Coronary artery (tissue), 2 donors: ENCODE measurements around the gene IRX2.

ENCODE experiments used
- DNase-seq: peaks from one replicate; pipeline ENCODE4 v3.0.0-alpha.2; 2017; ENCODE audit warnings: low spot score
- H3K27ac ChIP-seq, 2 donors: fragments of 200-600 bp; sonication (generic); one replicate each; pipeline ENCODE4 v1.5.1; 2016 to 2019
- H3K4me3 ChIP-seq: fragments of 200-600 bp; sonication (generic); 2 replicates; pipeline ENCODE4 v1.5.1; 2016; ENCODE audit warnings: mild to moderate bottlenecking, moderate library complexity
- TF ChIP-seq, protein P1 (sequence below): fragments of 200-600 bp; sonication (generic); IDR thresholded peaks from one replicate; pipeline ENCODE4 v1.5.1; 2019; ENCODE audit warnings: antibody characterized with exemption

Gene IRX2

DNA sequence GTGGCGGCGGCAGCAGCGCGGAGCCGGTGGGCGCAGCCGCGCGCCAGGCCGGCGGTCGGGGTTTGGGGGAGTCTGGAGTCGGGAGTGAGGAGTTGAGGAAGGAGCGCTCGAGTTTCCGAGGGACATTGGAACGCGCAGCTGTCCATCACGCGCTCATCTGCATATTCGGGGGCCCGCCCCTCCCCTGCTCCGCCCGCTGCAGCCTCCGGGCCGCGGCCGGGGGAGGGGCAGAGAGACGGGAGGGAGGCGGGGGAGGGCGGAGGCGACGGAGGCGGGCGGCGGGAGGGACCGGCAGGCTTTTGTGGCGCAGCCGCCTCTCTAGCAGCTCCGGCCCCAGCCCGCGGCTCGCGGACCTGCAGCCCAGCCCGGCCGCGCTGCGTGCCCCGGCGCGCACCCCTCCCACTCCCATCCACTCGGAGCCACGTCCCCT is at the start of gene IRX2:
Gene IRX2, minus strand, starts transcription at position 86 of the 430 bp plus-strand sequence. CDS start 264 bp downstream, outside the sequence.
- Histone ChIP-seq H3K27ac (peak within 1 kb of the TSS in 1 of 2 donors; percentile 68), H3K4me3 (peak within 1 kb of the TSS; percentile 69)
- peak; percentile 78 for DNase-seq
- TF ChIP-seq, protein P1, sequence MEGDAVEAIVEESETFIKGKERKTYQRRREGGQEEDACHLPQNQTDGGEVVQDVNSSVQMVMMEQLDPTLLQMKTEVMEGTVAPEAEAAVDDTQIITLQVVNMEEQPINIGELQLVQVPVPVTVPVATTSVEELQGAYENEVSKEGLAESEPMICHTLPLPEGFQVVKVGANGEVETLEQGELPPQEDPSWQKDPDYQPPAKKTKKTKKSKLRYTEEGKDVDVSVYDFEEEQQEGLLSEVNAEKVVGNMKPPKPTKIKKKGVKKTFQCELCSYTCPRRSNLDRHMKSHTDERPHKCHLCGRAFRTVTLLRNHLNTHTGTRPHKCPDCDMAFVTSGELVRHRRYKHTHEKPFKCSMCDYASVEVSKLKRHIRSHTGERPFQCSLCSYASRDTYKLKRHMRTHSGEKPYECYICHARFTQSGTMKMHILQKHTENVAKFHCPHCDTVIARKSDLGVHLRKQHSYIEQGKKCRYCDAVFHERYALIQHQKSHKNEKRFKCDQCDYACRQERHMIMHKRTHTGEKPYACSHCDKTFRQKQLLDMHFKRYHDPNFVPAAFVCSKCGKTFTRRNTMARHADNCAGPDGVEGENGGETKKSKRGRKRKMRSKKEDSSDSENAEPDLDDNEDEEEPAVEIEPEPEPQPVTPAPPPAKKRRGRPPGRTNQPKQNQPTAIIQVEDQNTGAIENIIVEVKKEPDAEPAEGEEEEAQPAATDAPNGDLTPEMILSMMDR = no peak

DNA sequence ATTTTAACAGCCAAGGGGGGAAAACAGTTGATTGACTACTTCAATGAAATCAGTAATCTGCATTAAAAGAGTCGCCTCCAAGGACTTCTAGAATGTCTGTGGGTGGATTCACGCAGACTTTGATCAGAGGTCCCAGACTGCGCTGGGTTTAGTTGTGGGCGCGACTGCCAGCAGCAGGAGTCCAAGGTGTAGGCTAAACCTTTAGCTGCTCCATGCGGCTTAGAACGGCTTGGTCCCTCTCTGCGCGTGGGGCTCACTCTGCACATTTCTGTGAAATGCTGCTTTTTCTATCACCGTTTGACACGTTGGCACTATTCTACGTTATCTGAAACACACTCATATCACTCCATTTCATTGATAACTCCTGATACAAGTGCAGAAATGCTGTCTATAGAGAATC is 48.6 kb upstream of the IRX2 start:
- TF ChIP-seq, protein P1 = no peak
- Histone ChIP-seq H3K4me3 (no peak overlapping the region), H3K27ac (no peak overlapping the region)
- no peak for DNase-seq

DNA sequence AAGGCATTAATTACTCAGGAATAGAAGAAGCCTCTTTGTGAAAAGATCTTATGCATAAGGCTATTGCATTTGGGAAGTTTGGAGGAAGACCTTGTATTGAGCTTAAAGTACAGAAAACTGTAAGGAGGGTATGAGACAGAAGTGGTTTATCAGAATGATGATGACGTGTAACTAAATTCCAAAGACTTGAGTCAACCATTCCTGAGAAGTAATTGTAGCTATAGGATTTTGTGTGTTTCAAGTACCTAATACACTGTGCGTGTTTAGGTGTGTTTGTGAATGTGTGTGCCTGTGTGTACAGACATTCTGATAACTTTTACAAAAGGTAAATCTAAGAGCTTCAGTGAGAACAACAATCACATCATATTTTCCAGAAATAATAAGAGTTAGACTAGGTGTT is 46.5 kb upstream of the IRX2 start:
- TF ChIP-seq, protein P1 = no peak
- no peak for DNase-seq
- Histone ChIP-seq H3K27ac (no peak overlapping the region), H3K4me3 (no peak overlapping the region)

DNA sequence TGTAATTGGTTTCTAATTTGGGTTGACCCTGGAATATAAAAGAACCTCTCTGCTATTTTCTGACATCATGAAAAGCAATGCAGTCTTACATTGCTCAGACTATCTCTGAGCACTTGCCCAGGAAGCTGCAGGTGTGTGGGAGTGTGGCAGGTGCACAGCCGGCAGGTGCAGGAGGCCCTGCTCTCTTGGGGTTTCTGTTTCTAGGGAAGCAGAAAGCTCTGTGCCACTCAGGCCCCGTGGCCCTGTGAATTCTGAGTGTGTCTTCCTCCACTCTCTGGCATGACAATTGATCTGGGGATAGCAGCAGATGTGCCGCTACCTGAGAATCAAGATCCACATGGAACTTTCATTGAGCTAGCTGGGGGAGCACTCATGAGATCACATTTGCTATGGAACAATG is 45.7 kb upstream of the IRX2 start:
- Histone ChIP-seq H3K27ac (no peak overlapping the region), H3K4me3 (no peak overlapping the region)
- no peak for DNase-seq
- TF ChIP-seq, protein P1 = no peak

DNA sequence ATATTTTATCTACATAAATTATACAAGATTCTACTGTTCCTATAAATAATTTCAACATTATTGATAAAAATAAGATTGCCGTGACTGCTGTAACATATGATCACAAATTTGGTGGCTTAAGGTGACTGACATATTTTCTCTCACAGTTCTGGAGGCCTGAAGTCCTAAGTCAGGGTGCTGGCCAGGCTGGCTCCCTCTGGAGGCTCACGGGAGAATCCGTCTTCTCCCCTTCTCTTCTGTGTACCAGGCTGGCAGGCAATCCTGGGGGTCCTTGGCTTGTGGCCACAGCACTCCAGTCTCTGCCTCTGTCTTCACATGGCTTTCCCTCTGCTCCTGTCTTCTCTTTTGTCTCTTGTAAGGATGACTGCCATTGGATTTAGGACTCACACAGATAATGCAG is 31.7 kb upstream of the IRX2 start:
- TF ChIP-seq, protein P1 = no peak
- no peak overlapping the region for H3K27ac ChIP-seq
- no peak overlapping the region for H3K4me3 ChIP-seq
- no peak for DNase-seq

DNA sequence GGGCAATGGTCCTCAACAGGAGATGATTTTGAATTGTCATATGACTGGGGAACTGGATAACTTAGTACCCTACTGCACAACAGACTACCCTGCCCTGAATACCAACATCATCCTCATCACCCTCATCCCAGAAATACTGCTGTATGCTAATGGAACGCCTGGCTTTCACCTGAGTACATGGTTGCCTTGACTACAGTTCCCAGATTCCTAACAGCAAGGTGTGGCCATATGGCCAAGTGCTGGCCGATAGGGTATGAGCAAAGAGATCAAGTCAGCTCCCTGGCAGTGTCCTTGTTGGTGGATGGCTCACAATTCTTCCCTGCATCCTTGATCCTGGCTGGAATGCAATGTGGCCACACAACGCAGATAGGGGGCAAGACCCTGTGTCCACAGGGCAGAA is 31.2 kb upstream of the IRX2 start:
- DNase-seq = no peak
- TF ChIP-seq, protein P1 = no peak
- Histone ChIP-seq H3K4me3 (no peak overlapping the region), H3K27ac (no peak overlapping the region)

DNA sequence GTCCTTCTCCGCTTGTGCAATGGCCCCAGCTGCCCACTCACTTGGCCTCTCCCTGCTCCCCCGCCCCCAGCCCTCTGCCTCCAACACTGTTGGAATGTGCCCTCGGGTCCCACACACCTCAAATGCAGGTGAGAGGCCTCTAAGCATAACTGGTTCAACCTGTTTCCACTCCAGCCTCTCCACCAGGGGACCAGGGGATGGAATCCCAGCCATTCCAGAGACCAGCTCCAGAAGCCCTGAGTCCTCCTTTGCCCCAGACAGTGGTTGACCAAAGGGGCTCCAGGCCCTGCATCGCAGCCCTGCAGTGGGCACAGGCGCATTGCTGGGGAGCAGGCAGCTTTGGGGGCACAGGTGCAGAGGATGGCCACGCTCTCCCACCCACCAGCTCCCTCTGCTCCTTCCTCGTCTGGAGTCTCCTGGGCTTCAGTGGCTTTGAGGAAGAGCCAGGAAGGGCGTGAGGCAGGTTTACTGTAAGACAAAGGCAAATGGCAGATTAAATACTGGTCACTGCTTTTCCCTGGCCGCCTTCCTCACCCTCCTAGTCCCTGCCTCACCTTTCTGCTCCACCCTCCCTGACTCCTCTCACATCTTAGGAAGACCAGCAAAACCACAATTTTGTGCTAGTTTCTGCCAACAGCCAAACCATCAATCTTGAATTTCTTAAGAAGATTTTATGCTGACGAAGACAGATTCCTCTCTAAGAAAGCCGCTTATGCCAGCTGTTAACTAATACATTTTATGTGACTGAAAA is 29.1 kb upstream of the IRX2 start:
- Histone ChIP-seq H3K4me3 (no peak overlapping the region), H3K27ac (no peak overlapping the region)
- no peak for DNase-seq
- TF ChIP-seq, protein P1 = no peak
